Measurements from ENCODE around the gene CRHBP.

DNA sequence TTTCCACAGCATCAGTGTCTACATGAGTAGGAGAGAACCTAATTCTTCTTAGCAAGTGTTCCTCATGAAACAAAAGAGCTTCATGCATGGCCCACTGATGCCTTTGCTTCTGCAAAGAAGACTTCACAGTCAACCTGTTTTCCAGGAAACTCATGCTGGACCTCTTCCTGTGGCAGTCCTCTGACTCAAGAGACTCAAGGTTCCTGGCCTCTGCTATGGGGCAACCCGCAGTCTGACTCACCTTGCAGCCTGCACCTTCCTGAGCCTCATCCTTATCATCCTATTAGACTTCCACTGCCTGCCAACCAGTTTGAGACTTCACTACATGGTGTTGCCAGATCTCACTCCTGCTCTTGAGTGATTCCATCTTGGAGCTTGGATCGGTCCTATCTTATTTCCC lies 59.8 kb downstream of the CRHBP start:
- TF ChIP-seq, protein P1, sequence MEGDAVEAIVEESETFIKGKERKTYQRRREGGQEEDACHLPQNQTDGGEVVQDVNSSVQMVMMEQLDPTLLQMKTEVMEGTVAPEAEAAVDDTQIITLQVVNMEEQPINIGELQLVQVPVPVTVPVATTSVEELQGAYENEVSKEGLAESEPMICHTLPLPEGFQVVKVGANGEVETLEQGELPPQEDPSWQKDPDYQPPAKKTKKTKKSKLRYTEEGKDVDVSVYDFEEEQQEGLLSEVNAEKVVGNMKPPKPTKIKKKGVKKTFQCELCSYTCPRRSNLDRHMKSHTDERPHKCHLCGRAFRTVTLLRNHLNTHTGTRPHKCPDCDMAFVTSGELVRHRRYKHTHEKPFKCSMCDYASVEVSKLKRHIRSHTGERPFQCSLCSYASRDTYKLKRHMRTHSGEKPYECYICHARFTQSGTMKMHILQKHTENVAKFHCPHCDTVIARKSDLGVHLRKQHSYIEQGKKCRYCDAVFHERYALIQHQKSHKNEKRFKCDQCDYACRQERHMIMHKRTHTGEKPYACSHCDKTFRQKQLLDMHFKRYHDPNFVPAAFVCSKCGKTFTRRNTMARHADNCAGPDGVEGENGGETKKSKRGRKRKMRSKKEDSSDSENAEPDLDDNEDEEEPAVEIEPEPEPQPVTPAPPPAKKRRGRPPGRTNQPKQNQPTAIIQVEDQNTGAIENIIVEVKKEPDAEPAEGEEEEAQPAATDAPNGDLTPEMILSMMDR (IDR thresholded peaks at IDR 0.05): no peak
- TF ChIP-seq EZH2 (IDR thresholded peaks at IDR 0.05; ENCODE audit: borderline replicate concordance, insufficient read depth, low read depth, low read length, poor library complexity, severe bottlenecking): no peak
